KMS-11 (cell line): Measurements from ENCODE around the gene SAP30L.

Experiments
- H2AFZ ChIP-seq: fragments of 200-600 bp; sonication (generic); 2 replicates; pipeline ENCODE4 v1.6.1; 2016; ENCODE audit warnings: antibody characterized with exemption, mixed run types, low read depth
- H3K27ac ChIP-seq: fragments of 200-600 bp; sonication (generic); 2 replicates; pipeline ENCODE4 v1.6.1; 2016; ENCODE audit warnings: mild to moderate bottlenecking, mixed run types
- H3K27me3 ChIP-seq: fragments of 200-600 bp; sonication (generic); 2 replicates; pipeline ENCODE4 v1.6.1; 2017; ENCODE audit warnings: mild to moderate bottlenecking, low read depth, mixed run types, moderate library complexity; ENCODE audit not compliant: insufficient read depth
- H3K36me3 ChIP-seq: fragments of 200-600 bp; sonication (generic); 2 replicates; pipeline ENCODE4 v1.6.1; 2017; ENCODE audit warnings: mild to moderate bottlenecking, mixed run types; ENCODE audit not compliant: insufficient read depth
- H3K4me1 ChIP-seq: fragments of 200-600 bp; sonication (generic); 2 replicates; pipeline ENCODE4 v1.6.1; 2016; ENCODE audit warnings: mild to moderate bottlenecking, low read depth, mixed run types; ENCODE audit not compliant: poor library complexity, severe bottlenecking
- H3K4me2 ChIP-seq: fragments of 200-600 bp; sonication (generic); 2 replicates; pipeline ENCODE4 v1.7.0; 2016; ENCODE audit warnings: mild to moderate bottlenecking, mixed run types
- H3K4me3 ChIP-seq: fragments of 200-600 bp; sonication (generic); IDR thresholded peaks from 2 replicates; pipeline ENCODE4 v1.6.1; 2017; ENCODE audit warnings: low read depth, low read length, mixed read lengths; ENCODE audit not compliant: insufficient read depth
- H3K79me2 ChIP-seq: fragments of 200-600 bp; sonication (generic); 2 replicates; pipeline ENCODE4 v1.6.1; 2016; ENCODE audit warnings: low read depth, mixed run types; ENCODE audit not compliant: insufficient read depth
- H3K9ac ChIP-seq: fragments of 200-600 bp; sonication (generic); 2 replicates; pipeline ENCODE4 v1.6.1; 2016; ENCODE audit warnings: mild to moderate bottlenecking, mixed run types
- H4K20me1 ChIP-seq: fragments of 200-600 bp; sonication (generic); 2 replicates; pipeline ENCODE4 v1.6.1; 2016; ENCODE audit warnings: mild to moderate bottlenecking, mixed run types; ENCODE audit not compliant: insufficient read depth
- CTCF ChIP-seq: fragments of 200-600 bp; sonication (generic); conservative IDR thresholded peaks from 2 replicates; pipeline ENCODE4 v1.6.1; 2017; ENCODE audit warnings: low read depth, mild to moderate bottlenecking, antibody characterized with exemption, low read length, moderate library complexity, mixed read lengths

The SAP30L gene

GRCh38 chr5:154429341-154429740, 16.5 kb upstream of the SAP30L start:
- Histone ChIP-seq H4K20me1 (no peaks in the 10 kb centered on the region), H3K4me3 (no peak overlapping the region), H3K4me2 (no peak overlapping the region), H3K9ac (no peak overlapping the region), H3K36me3 (no peaks in the 10 kb centered on the region), H3K4me1 (no peaks in the 10 kb centered on the region), H3K27ac (no peak overlapping the region), H3K79me2 (no peaks in the 10 kb centered on the region), H2AFZ (no peak overlapping the region), H3K27me3 (no peaks in the 10 kb centered on the region)
- TF ChIP-seq CTCF: no peak

GRCh38 chr5:154430466-154430865, 15.3 kb upstream of the SAP30L start:
- Histone ChIP-seq H3K4me3 (no peak overlapping the region), H3K27me3 (no peaks in the 10 kb centered on the region), H3K36me3 (no peaks in the 10 kb centered on the region), H3K27ac (no peak overlapping the region), H3K9ac (no peak overlapping the region), H3K79me2 (no peaks in the 10 kb centered on the region), H3K4me2 (no peak overlapping the region), H4K20me1 (no peaks in the 10 kb centered on the region), H2AFZ (no peak overlapping the region), H3K4me1 (no peaks in the 10 kb centered on the region)
- TF ChIP-seq CTCF: no peak

- Histone ChIP-seq H3K36me3 (no peaks in the 10 kb centered on the region), H4K20me1 (no peaks in the 10 kb centered on the region), H3K4me3 (no peak overlapping the region), H3K27me3 (no peaks in the 10 kb centered on the region), H3K9ac (no peak overlapping the region), H2AFZ (no peak overlapping the region), H3K4me1 (no peaks in the 10 kb centered on the region), H3K27ac (no peak overlapping the region), H3K79me2 (no peaks in the 10 kb centered on the region), H3K4me2 (no peak overlapping the region)
- no peak for TF ChIP-seq CTCF
These were observed 14.7 kb upstream of the SAP30L start for GRCh38 chr5:154430961-154431630.

- H3K4me3 ChIP-seq: no peak overlapping the region
- no peaks in the 10 kb centered on the region for H3K27me3 ChIP-seq
- no peaks in the 10 kb centered on the region for H3K79me2 ChIP-seq
- no peak overlapping the region for H2AFZ ChIP-seq
- H4K20me1 ChIP-seq: no peaks in the 10 kb centered on the region
- H3K4me1 ChIP-seq: no peaks in the 10 kb centered on the region
- no peak overlapping the region for H3K27ac ChIP-seq
- TF ChIP-seq CTCF: no peak
- H3K9ac ChIP-seq: no peak overlapping the region
- H3K4me2 ChIP-seq: no peak overlapping the region
- no peaks in the 10 kb centered on the region for H3K36me3 ChIP-seq
These were observed 10.6 kb upstream of the SAP30L start for GRCh38 chr5:154435226-154435625.
